ENCODE measurements around the gene DNAH14.

The DNAH14 gene

GRCh38 chr1:224911217-224911616 lies 18.3 kb upstream of the DNAH14 start:
- Histone ChIP-seq H3K9ac (ENCODE audit: low read depth, low read length, poor library complexity) (no peak overlapping the region), H2AK5ac (ENCODE audit: low read depth, low read length) (no peak overlapping the region), H3K23ac (ENCODE audit: low read depth, low read length, poor library complexity) (no peak overlapping the region), H3K27ac (replicated peaks; ENCODE audit: low read length) (no peak overlapping the region), H2BK5ac (ENCODE audit: low read length) (no peak overlapping the region), H4K91ac (ENCODE audit: low read depth, low read length, poor library complexity) (no peak overlapping the region), H3K4me1 (ENCODE audit: control insufficient read depth in 2 of 2, insufficient read depth in 1 of 2, low read depth in 1 of 2, low read length in 2 of 2) (no peaks in the 10 kb centered on the region), H3K9me3 (replicated peaks in 1 of 2; ENCODE audit: control insufficient read depth in 2 of 2, insufficient read depth in 1 of 2, low read depth in 1 of 2, low read length in 2 of 2) (peaks cover 3 to 10% of the 10 kb centered on the region in 2 donors), H2BK120ac (ENCODE audit: low read depth, low read length) (no peak overlapping the region), H2BK15ac (ENCODE audit: low read length) (no peak overlapping the region), H2BK12ac (ENCODE audit: low read length) (no peak overlapping the region), H3K27me3 (ENCODE audit: control insufficient read depth in 3 of 3, insufficient read depth in 3 of 3, low read depth in 1 of 3, low read length in 3 of 3) (no peaks in the 10 kb centered on the region), H2AFZ (ENCODE audit: low read length) (no peak overlapping the region), H3K79me1 (ENCODE audit: low read depth, low read length) (no peaks in the 10 kb centered on the region), H3K4ac (ENCODE audit: low read length) (no peak overlapping the region), H3K14ac (ENCODE audit: low read length) (no peak overlapping the region), H4K8ac (ENCODE audit: low read depth, low read length) (no peak overlapping the region), H3K4me2 (ENCODE audit: insufficient read depth, low read length, poor library complexity, severe bottlenecking) (no peak overlapping the region), H3K4me3 (ENCODE audit: low read length in 2 of 2) (no peak overlapping the region), H3K18ac (ENCODE audit: low read length) (no peak overlapping the region), H3K36me3 (replicated peaks in 1 of 2; ENCODE audit: control insufficient read depth in 2 of 2, insufficient read depth in 2 of 2, low read length in 2 of 2) (no peaks in the 10 kb centered on the region)
- DNase-seq (ENCODE audit: low spot score), result no peak

- Histone ChIP-seq H3K27me3 (ENCODE audit: control insufficient read depth in 3 of 3, insufficient read depth in 3 of 3, low read depth in 1 of 3, low read length in 3 of 3) (no peaks in the 10 kb centered on the region), H3K4me1 (ENCODE audit: control insufficient read depth in 2 of 2, insufficient read depth in 1 of 2, low read depth in 1 of 2, low read length in 2 of 2) (no peaks in the 10 kb centered on the region), H2BK15ac (ENCODE audit: low read length) (no peak overlapping the region), H3K14ac (ENCODE audit: low read length) (no peak overlapping the region), H3K4ac (ENCODE audit: low read length) (no peak overlapping the region), H3K4me3 (ENCODE audit: low read length in 2 of 2) (no peak overlapping the region), H2BK12ac (ENCODE audit: low read length) (no peak overlapping the region), H2AK5ac (ENCODE audit: low read depth, low read length) (no peak overlapping the region), H3K36me3 (replicated peaks in 1 of 2; ENCODE audit: control insufficient read depth in 2 of 2, insufficient read depth in 2 of 2, low read length in 2 of 2) (no peaks in the 10 kb centered on the region), H4K8ac (ENCODE audit: low read depth, low read length) (no peak overlapping the region), H3K79me1 (ENCODE audit: low read depth, low read length) (no peaks in the 10 kb centered on the region), H3K23ac (ENCODE audit: low read depth, low read length, poor library complexity) (no peak overlapping the region), H3K18ac (ENCODE audit: low read length) (no peak overlapping the region), H3K27ac (replicated peaks; ENCODE audit: low read length) (no peak overlapping the region), H2AFZ (ENCODE audit: low read length) (no peak overlapping the region), H3K9me3 (replicated peaks in 1 of 2; ENCODE audit: control insufficient read depth in 2 of 2, insufficient read depth in 1 of 2, low read depth in 1 of 2, low read length in 2 of 2) (peaks cover 3 to 10% of the 10 kb centered on the region in 2 donors), H4K91ac (ENCODE audit: low read depth, low read length, poor library complexity) (no peak overlapping the region), H3K9ac (ENCODE audit: low read depth, low read length, poor library complexity) (no peak overlapping the region), H2BK120ac (ENCODE audit: low read depth, low read length) (no peak overlapping the region), H3K4me2 (ENCODE audit: insufficient read depth, low read length, poor library complexity, severe bottlenecking) (no peak overlapping the region), H2BK5ac (ENCODE audit: low read length) (no peak overlapping the region)
- DNase-seq (ENCODE audit: low spot score), result no peak
- no CpG with 5 or more reads among the region's 1 CpG for WGBS, 2 donors (ENCODE audit: extremely low coverage in 2 of 2, insufficient read length in 2 of 2, insufficient replicate concordance in 1 of 2)
Observed at GRCh38 chr1:224914292-224914900, 15.1 kb upstream of the DNAH14 start.

DNA sequence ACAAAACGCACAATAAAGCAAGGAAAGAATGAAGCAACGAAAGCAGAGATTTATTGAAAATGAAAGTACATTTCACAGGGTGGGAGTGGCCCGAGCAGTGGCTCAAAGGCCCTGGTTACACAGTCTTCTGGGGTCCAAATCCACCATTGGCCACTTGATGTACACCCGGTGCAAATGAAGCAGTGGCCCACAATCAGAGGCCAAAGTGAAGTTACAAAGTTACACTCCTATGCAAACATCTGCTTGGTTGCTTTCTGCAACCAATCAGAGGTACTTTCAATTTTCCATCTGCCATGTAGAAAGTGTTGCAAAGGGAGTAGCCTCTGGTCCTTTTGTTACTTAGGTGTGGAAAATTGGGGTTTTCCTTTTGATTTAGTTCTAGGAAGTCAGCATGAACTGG lies 10.0 kb upstream of the DNAH14 start:
- H3K36me3 ChIP-seq (replicated peaks in 1 of 2; ENCODE audit: control insufficient read depth in 2 of 2, insufficient read depth in 2 of 2, low read length in 2 of 2), result no peaks in the 10 kb centered on the region
- WGBS, 2 donors (ENCODE audit: extremely low coverage in 2 of 2, insufficient read length in 2 of 2, insufficient replicate concordance in 1 of 2), result no CpG with 5 or more reads among the region's 4 CpGs
- no peak overlapping the region for H2AK5ac ChIP-seq (ENCODE audit: low read depth, low read length)
- no peak overlapping the region for H2BK12ac ChIP-seq (ENCODE audit: low read length)
- no peak overlapping the region for H3K4ac ChIP-seq (ENCODE audit: low read length)
- H3K9ac ChIP-seq (ENCODE audit: low read depth, low read length, poor library complexity), result no peak overlapping the region
- no peak overlapping the region for H3K4me3 ChIP-seq (ENCODE audit: low read length in 2 of 2)
- no peak overlapping the region for H3K4me2 ChIP-seq (ENCODE audit: insufficient read depth, low read length, poor library complexity, severe bottlenecking)
- no peak overlapping the region for H4K91ac ChIP-seq (ENCODE audit: low read depth, low read length, poor library complexity)
- H4K8ac ChIP-seq (ENCODE audit: low read depth, low read length), result no peak overlapping the region
- no peak overlapping the region for H2BK15ac ChIP-seq (ENCODE audit: low read length)
- H2BK120ac ChIP-seq (ENCODE audit: low read depth, low read length), result no peak overlapping the region
- H3K23ac ChIP-seq (ENCODE audit: low read depth, low read length, poor library complexity), result no peak overlapping the region
- H3K18ac ChIP-seq (ENCODE audit: low read length), result no peak overlapping the region
- H3K9me3 ChIP-seq (replicated peaks in 1 of 2; ENCODE audit: control insufficient read depth in 2 of 2, insufficient read depth in 1 of 2, low read depth in 1 of 2, low read length in 2 of 2), result peaks cover 0 to under 1% of the 10 kb centered on the region in 2 donors
- H3K14ac ChIP-seq (ENCODE audit: low read length), result no peak overlapping the region
- H2AFZ ChIP-seq (ENCODE audit: low read length), result no peak overlapping the region
- H3K27ac ChIP-seq (replicated peaks; ENCODE audit: low read length), result no peak overlapping the region
- no peaks in the 10 kb centered on the region for H3K27me3 ChIP-seq (ENCODE audit: control insufficient read depth in 3 of 3, insufficient read depth in 3 of 3, low read depth in 1 of 3, low read length in 3 of 3)
- H3K4me1 ChIP-seq (ENCODE audit: control insufficient read depth in 2 of 2, insufficient read depth in 1 of 2, low read depth in 1 of 2, low read length in 2 of 2), result no peaks in the 10 kb centered on the region
- DNase-seq (ENCODE audit: low spot score), result no peak
- no peaks in the 10 kb centered on the region for H3K79me1 ChIP-seq (ENCODE audit: low read depth, low read length)
- no peak overlapping the region for H2BK5ac ChIP-seq (ENCODE audit: low read length)

- Histone ChIP-seq H4K8ac (ENCODE audit: low read depth, low read length) (no peak overlapping the region), H2BK12ac (ENCODE audit: low read length) (no peak overlapping the region), H3K9ac (ENCODE audit: low read depth, low read length, poor library complexity) (no peak overlapping the region), H2BK15ac (ENCODE audit: low read length) (no peak overlapping the region), H3K4me2 (ENCODE audit: insufficient read depth, low read length, poor library complexity, severe bottlenecking) (no peak overlapping the region), H3K18ac (ENCODE audit: low read length) (no peak overlapping the region), H3K4ac (ENCODE audit: low read length) (no peak overlapping the region), H3K4me1 (ENCODE audit: control insufficient read depth in 2 of 2, insufficient read depth in 1 of 2, low read depth in 1 of 2, low read length in 2 of 2) (no peaks in the 10 kb centered on the region), H2BK120ac (ENCODE audit: low read depth, low read length) (no peak overlapping the region), H2AFZ (ENCODE audit: low read length) (no peak overlapping the region), H3K27me3 (ENCODE audit: control insufficient read depth in 3 of 3, insufficient read depth in 3 of 3, low read depth in 1 of 3, low read length in 3 of 3) (no peaks in the 10 kb centered on the region), H3K23ac (ENCODE audit: low read depth, low read length, poor library complexity) (no peak overlapping the region), H3K36me3 (replicated peaks in 1 of 2; ENCODE audit: control insufficient read depth in 2 of 2, insufficient read depth in 2 of 2, low read length in 2 of 2) (no peaks in the 10 kb centered on the region), H2BK5ac (ENCODE audit: low read length) (no peak overlapping the region), H2AK5ac (ENCODE audit: low read depth, low read length) (no peak overlapping the region), H3K4me3 (ENCODE audit: low read length in 2 of 2) (no peak overlapping the region), H3K14ac (ENCODE audit: low read length) (no peak overlapping the region), H4K91ac (ENCODE audit: low read depth, low read length, poor library complexity) (no peak overlapping the region), H3K79me1 (ENCODE audit: low read depth, low read length) (no peaks in the 10 kb centered on the region), H3K9me3 (replicated peaks in 1 of 2; ENCODE audit: control insufficient read depth in 2 of 2, insufficient read depth in 1 of 2, low read depth in 1 of 2, low read length in 2 of 2) (no peaks in the 10 kb centered on the region), H3K27ac (replicated peaks; ENCODE audit: low read length) (no peak overlapping the region)
- DNase-seq (ENCODE audit: low spot score), result no peak
Observed at GRCh38 chr1:224920930-224921329, 8.5 kb upstream of the DNAH14 start.

All from neuronal stem cell (in vitro differentiated cells).